GM18861 (cell line): Measurements from ENCODE around the gene ORC1.

Source experiments
- ATAC-seq: cut with Tn5 transposase; IDR thresholded peaks from one replicate; pipeline ENCODE4 v1.9.1; 2021; ENCODE audit not compliant: unreplicated experiment

The ORC1 gene

GRCh38 chr1:52346653-52347052 is 57.6 kb downstream of the ORC1 start:
- no peak for ATAC-seq

GRCh38 chr1:52345252-52345651 is 59.0 kb downstream of the ORC1 start:
- no peak for ATAC-seq

GRCh38 chr1:52343979-52344378 is 60.2 kb downstream of the ORC1 start:
- ATAC-seq: no peak

- ATAC-seq: no peak
Observed at GRCh38 chr1:52341655-52342260, 62.5 kb downstream of the ORC1 start.

- ATAC-seq: no peak
Observed at GRCh38 chr1:52337439-52337838, 66.8 kb downstream of the ORC1 start.

- ATAC-seq: no peak
Observed at GRCh38 chr1:52334906-52335528, 69.2 kb downstream of the ORC1 start.

- no peak for ATAC-seq
Observed at GRCh38 chr1:52332411-52332810, 71.8 kb downstream of the ORC1 start.

GRCh38 chr1:52328615-52329014 is 75.6 kb downstream of the ORC1 start:
- ATAC-seq: no peak

GRCh38 chr1:52325786-52326185 is 78.4 kb downstream of the ORC1 start:
- ATAC-seq: no peak

GRCh38 chr1:52323731-52324130 is 80.5 kb downstream of the ORC1 start:
- ATAC-seq: no peak
